Kidney (tissue), 14 donors: ENCODE measurements around the gene CRIP1. TPM values are rescaled to one million over a fixed set of nuclear protein-coding genes. Genes with fewer than 3 reads are reported as not detected.

Experiments used
- DNase-seq, 5 donors: peaks; one replicate each; pipeline ENCODE4 v3.0.0-alpha.2; 2013 to 2020
- FAIRE-seq: peaks from 2 replicates; lab custom pipeline; 2012; peaks lifted over from hg19 to GRCh38; lab: Jason Lieb, UNC
- H3K27ac ChIP-seq, 2 donors: one replicate each; pipeline ENCODE4 v1.7.0; 2013; ENCODE audit warnings: low read depth in 2 of 2, low read length in 2 of 2, inconsistent platforms in 1 of 2
- H3K27me3 ChIP-seq: one replicate; pipeline ENCODE4 v1.7.1; 2013; ENCODE audit warnings: low read length, inconsistent platforms; ENCODE audit not compliant: control insufficient read depth, insufficient read depth
- H3K36me3 ChIP-seq, 3 donors: one replicate each; pipeline versions ENCODE4 v1.7.0 to v1.7.1; 2013; ENCODE audit warnings: low read length in 3 of 3, control low read depth in 1 of 3, inconsistent platforms in 1 of 3; ENCODE audit not compliant: insufficient read depth in 3 of 3, control insufficient read depth in 2 of 3
- H3K4me1 ChIP-seq, 3 donors: one replicate each; pipeline versions ENCODE4 v1.7.0 to v1.7.1; 2013; ENCODE audit warnings: low read length in 3 of 3, inconsistent platforms in 1 of 3, low read depth in 1 of 3; ENCODE audit not compliant: control insufficient read depth in 2 of 3, insufficient read depth in 2 of 3
- H3K4me3 ChIP-seq, 3 donors: one replicate each; pipeline versions ENCODE4 v1.7.0 to v1.8.1; 2013; ENCODE audit warnings: low read length in 3 of 3, control low read depth in 1 of 3, inconsistent platforms in 1 of 3
- H3K9ac ChIP-seq, 3 donors: one replicate each; pipeline versions ENCODE4 v1.7.0 to v1.7.1; 2013; ENCODE audit warnings: low read length in 3 of 3, control low read depth in 1 of 3, inconsistent platforms in 1 of 3
- H3K9me3 ChIP-seq, 3 donors: one replicate each; pipeline versions ENCODE4 v1.7.0 to v1.7.1; 2013; ENCODE audit warnings: low read length in 3 of 3, control low read depth in 1 of 3, inconsistent platforms in 1 of 3; ENCODE audit not compliant: control insufficient read depth in 2 of 3, insufficient read depth in 1 of 3
- intact Hi-C: fragments of 100-400 bp; cut with DNase I; formaldehyde crosslinking; loops from one replicate; pipeline ENCODE4 v1.11.1; 2022
- polyA plus RNA-seq: library from polyadenylated mRNA; stranded (reverse); fragments of 350-450 nt; fragmentation: Illumina TruSeq; extraction: RNeasy Lipid Tissue Mini Kit (QIAGEN cat#74804); gene quantifications from one replicate; pipeline ENCODE4 v1.2.3, GENCODE V29; 2014; ENCODE audit warnings: low read depth, low replicate concordance; ENCODE audit not compliant: insufficient read depth
- total RNA-seq: library from RNA; stranded (reverse); fragmentation: NEBNext Ultra II Directional; extraction: Animal tissue kit (Norgen Biotek cat#: 25700); gene quantifications from one replicate; pipeline ENCODE4 v1.2.1, GENCODE V29; 2021
- TF ChIP-seq, protein P1 (sequence below): IDR thresholded peaks from 3 replicates; pipeline ENCODE4 v1.5.1; 2012; ENCODE audit warnings: mild to moderate bottlenecking, moderate library complexity, borderline replicate concordance; ENCODE audit not compliant: insufficient read depth; ENCODE audit errors: extremely low read depth
- donor health status: control.
- donor health status: control.
- donor health status: control.
- donor health status: control.
- donor health status: control.
- donor health status: DM: yes; HTN: yes; CAD: no.
- donor health status: Normal renal cell carcinoma (clear cell type).

CRIP1 gene
- total and polyA plus RNA-seq, 2 donors from 2014 or later, result 272 to 381 TPM

DNA sequence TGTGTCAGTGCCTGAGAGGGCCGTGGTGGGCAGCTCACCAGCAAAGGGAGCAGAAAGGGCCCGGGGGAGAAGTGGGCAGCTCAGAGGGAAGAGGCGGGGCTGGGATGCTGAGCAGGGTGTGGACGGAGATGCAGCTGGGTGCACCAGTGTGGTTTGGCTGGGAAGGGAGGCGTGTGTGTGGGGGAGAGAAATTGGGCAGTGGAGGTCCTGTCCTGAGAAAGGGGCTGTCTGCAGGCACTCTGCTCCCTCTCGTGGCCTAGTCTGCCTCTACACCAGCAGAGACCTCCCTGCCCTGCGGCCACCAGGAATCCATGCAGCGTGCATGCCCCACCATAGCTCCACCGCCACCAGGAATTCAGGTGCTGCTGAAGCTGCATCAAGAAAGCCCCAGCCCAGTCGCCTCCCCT lies 46.1 kb downstream of the CRIP1 start:
- no peaks in the 10 kb centered on the region for H3K27me3 ChIP-seq
- no peak overlapping the region for H3K27ac ChIP-seq
- H3K9ac ChIP-seq, result no peak overlapping the region
- TF ChIP-seq, protein P1, sequence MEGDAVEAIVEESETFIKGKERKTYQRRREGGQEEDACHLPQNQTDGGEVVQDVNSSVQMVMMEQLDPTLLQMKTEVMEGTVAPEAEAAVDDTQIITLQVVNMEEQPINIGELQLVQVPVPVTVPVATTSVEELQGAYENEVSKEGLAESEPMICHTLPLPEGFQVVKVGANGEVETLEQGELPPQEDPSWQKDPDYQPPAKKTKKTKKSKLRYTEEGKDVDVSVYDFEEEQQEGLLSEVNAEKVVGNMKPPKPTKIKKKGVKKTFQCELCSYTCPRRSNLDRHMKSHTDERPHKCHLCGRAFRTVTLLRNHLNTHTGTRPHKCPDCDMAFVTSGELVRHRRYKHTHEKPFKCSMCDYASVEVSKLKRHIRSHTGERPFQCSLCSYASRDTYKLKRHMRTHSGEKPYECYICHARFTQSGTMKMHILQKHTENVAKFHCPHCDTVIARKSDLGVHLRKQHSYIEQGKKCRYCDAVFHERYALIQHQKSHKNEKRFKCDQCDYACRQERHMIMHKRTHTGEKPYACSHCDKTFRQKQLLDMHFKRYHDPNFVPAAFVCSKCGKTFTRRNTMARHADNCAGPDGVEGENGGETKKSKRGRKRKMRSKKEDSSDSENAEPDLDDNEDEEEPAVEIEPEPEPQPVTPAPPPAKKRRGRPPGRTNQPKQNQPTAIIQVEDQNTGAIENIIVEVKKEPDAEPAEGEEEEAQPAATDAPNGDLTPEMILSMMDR, result no peak
- H3K36me3 ChIP-seq, result no peaks in the 10 kb centered on the region
- H3K4me1 ChIP-seq, result peaks cover 0 to 10% (median 0%) of the 10 kb centered on the region in 3 donors
- H3K4me3 ChIP-seq, result no peak overlapping the region
- intact Hi-C loops, result no loop called here
- FAIRE-seq, result no peak
- peak in 4 of 5 donors; percentile 38 to 69 (median 58) for DNase-seq
- no peaks in the 10 kb centered on the region for H3K9me3 ChIP-seq

DNA sequence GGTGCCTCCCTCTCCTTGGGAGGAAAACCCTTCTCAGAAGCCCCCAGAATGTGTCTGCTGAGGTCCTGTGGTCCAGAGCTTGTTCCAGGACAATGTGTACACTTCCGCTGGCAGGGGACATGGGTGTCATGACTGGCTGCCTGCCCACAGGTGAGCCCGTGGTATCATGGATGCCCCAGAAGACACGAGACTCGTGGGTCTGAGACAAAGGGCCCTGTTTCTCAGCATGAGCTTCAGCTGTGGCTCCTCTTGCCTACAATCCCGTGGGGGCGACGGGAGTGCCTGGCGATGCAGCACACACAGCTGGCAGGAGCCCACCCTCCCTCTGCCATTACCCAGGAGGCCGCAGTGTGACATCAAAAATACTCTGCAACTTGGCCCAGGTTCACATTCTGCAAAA lies 46.7 kb downstream of the CRIP1 start:
- Histone ChIP-seq H3K36me3 (no peaks in the 10 kb centered on the region), H3K9me3 (no peaks in the 10 kb centered on the region), H3K27me3 (no peaks in the 10 kb centered on the region), H3K4me1 (peaks cover 0 to 8% (median 0%) of the 10 kb centered on the region in 3 donors), H3K27ac (no peak overlapping the region), H3K4me3 (no peak overlapping the region), H3K9ac (no peak overlapping the region)
- intact Hi-C loops, result no loop called here
- TF ChIP-seq, protein P1, result no peak
- FAIRE-seq (no peak), DNase-seq (no peak)

DNA sequence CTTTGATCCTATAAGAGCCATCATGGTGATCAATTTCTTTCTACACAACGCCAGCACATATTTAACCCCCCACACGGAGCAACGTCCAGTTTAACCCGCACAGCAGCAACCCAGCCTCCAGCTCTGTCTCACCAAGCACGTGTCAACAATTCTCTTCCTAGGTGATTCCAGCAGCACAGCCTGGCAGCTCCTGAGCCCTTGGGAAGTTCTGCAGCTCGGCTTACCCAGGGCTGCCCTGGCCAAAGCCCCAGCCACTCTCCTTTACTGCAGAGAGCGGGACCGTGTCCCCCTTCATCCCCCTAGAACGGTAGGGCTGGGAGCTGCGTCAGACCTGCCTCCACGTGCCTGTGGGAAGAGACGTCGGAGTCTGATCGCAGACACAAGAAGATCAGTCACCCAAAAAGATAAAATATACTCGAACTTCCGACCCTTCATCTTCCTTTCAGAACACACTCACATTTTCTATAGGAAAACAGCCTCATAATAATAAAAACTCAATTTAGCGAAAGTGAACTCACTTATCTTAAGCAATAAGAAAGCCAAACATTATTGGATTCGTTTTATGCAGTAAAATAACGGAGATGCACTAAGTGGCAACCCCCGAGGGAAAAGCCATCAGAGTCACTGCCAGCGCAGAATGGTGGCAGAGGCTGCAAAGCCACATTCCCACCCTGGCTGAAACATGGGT lies 47.3 kb downstream of the CRIP1 start:
- no peak for FAIRE-seq

More for the DNA sequence above, 47.3 kb downstream of the CRIP1 start:
- no peak overlapping the region for H3K9ac ChIP-seq
- H3K9me3 ChIP-seq, result no peaks in the 10 kb centered on the region
- intact Hi-C loops, result no loop called here
- no peak for DNase-seq
- H3K27me3 ChIP-seq, result no peaks in the 10 kb centered on the region
- H3K27ac ChIP-seq, result no peak overlapping the region
- H3K4me3 ChIP-seq, result no peak overlapping the region
- H3K4me1 ChIP-seq, result peaks cover 0 to 4% (median 0%) of the 10 kb centered on the region in 3 donors
- no peaks in the 10 kb centered on the region for H3K36me3 ChIP-seq
- TF ChIP-seq, protein P1, result no peak
